ENCODE measurements around the gene RPL13. TPM values are rescaled to one million over a fixed set of nuclear protein-coding genes. Genes with fewer than 3 reads are reported as not detected.

Gene RPL13
- total RNA-seq, 2 donors from 2014 or later = 4,239 to 4,547 TPM

GRCh38 chr16:89545044-89545830, 15.2 kb upstream of the RPL13 start:
- no peak overlapping the region for H3K4me3 ChIP-seq
- peaks cover 55% of the 10 kb centered on the region for H3K36me3 ChIP-seq
- no peak for DNase-seq (ENCODE audit: low spot score)

GRCh38 chr16:89545831-89546574, 14.5 kb upstream of the RPL13 start:
- Histone ChIP-seq H3K27me3 (no peaks in the 10 kb centered on the region), H3K4me3 (no peak overlapping the region), H3K27ac (no peak overlapping the region), H3K36me3 (peaks cover 60% of the 10 kb centered on the region), H3K9me3 (no peaks in the 10 kb centered on the region), H3K4me1 (no peaks in the 10 kb centered on the region)
- TF ChIP-seq, protein P1, sequence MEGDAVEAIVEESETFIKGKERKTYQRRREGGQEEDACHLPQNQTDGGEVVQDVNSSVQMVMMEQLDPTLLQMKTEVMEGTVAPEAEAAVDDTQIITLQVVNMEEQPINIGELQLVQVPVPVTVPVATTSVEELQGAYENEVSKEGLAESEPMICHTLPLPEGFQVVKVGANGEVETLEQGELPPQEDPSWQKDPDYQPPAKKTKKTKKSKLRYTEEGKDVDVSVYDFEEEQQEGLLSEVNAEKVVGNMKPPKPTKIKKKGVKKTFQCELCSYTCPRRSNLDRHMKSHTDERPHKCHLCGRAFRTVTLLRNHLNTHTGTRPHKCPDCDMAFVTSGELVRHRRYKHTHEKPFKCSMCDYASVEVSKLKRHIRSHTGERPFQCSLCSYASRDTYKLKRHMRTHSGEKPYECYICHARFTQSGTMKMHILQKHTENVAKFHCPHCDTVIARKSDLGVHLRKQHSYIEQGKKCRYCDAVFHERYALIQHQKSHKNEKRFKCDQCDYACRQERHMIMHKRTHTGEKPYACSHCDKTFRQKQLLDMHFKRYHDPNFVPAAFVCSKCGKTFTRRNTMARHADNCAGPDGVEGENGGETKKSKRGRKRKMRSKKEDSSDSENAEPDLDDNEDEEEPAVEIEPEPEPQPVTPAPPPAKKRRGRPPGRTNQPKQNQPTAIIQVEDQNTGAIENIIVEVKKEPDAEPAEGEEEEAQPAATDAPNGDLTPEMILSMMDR (IDR thresholded peaks at IDR 0.05) = no peak
- no peak for DNase-seq (ENCODE audit: low spot score)

More at GRCh38 chr16:89545044-89545830, 15.2 kb upstream of the RPL13 start:
- no peaks in the 10 kb centered on the region for H3K27me3 ChIP-seq
- TF ChIP-seq, protein P1 (IDR thresholded peaks at IDR 0.05) = no peak
- peaks cover 0 to 5% of the 10 kb centered on the region in 2 donors for H3K4me1 ChIP-seq
- H3K9me3 ChIP-seq = no peaks in the 10 kb centered on the region
- H3K27ac ChIP-seq = no peak overlapping the region

GRCh38 chr16:89546781-89547180, 13.7 kb upstream of the RPL13 start:
- Histone ChIP-seq H3K9me3 (no peaks in the 10 kb centered on the region), H3K27me3 (no peaks in the 10 kb centered on the region), H3K36me3 (peaks cover 66% of the 10 kb centered on the region), H3K27ac (no peak overlapping the region), H3K4me1 (no peaks in the 10 kb centered on the region), H3K4me3 (no peak overlapping the region)
- DNase-seq (ENCODE audit: low spot score) = no peak
- TF ChIP-seq, protein P1 (IDR thresholded peaks at IDR 0.05) = no peak

GRCh38 chr16:89547291-89547690, 13.2 kb upstream of the RPL13 start:
- TF ChIP-seq, protein P1 (IDR thresholded peaks at IDR 0.05) = no peak

GRCh38 chr16:89547860-89548259, 12.6 kb upstream of the RPL13 start:
- no peak for DNase-seq (ENCODE audit: low spot score)
- no peaks in the 10 kb centered on the region for H3K4me1 ChIP-seq
- peaks cover 73% of the 10 kb centered on the region for H3K36me3 ChIP-seq
- H3K9me3 ChIP-seq = no peaks in the 10 kb centered on the region
- TF ChIP-seq, protein P1 (IDR thresholded peaks at IDR 0.05) = no peak
- H3K27ac ChIP-seq = no peak overlapping the region
- no peak overlapping the region for H3K4me3 ChIP-seq
- no peaks in the 10 kb centered on the region for H3K27me3 ChIP-seq

More at GRCh38 chr16:89547291-89547690, 13.2 kb upstream of the RPL13 start:
- Histone ChIP-seq H3K36me3 (peaks cover 69% of the 10 kb centered on the region), H3K4me1 (no peaks in the 10 kb centered on the region), H3K4me3 (no peak overlapping the region), H3K27me3 (no peaks in the 10 kb centered on the region), H3K27ac (no peak overlapping the region), H3K9me3 (no peaks in the 10 kb centered on the region)
- DNase-seq (ENCODE audit: low spot score) = no peak

Measured in right atrium auricular region (tissue), 2 donors.